Epithelial cell of prostate (primary cell): ENCODE measurements around the gene OR5V1.
"Not testable (repeated sequence)": the region's sequence is repeated elsewhere in the genome, so short reads cannot be mapped to it uniquely, and the experiment has no call there.

Source experiments
- DNase-seq: peaks from one replicate; pipeline ENCODE4 v3.0.0-alpha.2; 2011; ENCODE audit warnings: low read depth, low spot score
- H3K27ac ChIP-seq: fragments of 450-650 bp; 2 replicates; pipeline ENCODE4 v1.5.1; 2017; ENCODE audit warnings: mild to moderate bottlenecking

OR5V1 gene

GRCh38 chr6:29368765-29369164, at the start of gene OR5V1:
Gene OR5V1 (minus strand): TSS chr6:29368865. CDS start chr6:29356195, 12,670 bp downstream.
- H3K27ac ChIP-seq, result no peak within 1 kb of the TSS
- DNase-seq, result no peak

GRCh38 chr6:29414588-29414987, 45.9 kb upstream of the OR5V1 start, which contains the start of gene OR12D1:
Gene OR12D1 (plus strand): TSS chr6:29414928.
- no peak for DNase-seq
- H3K27ac ChIP-seq, result no peak within 1 kb of the TSS

- DNase-seq, result no peak
- no peak overlapping the region for H3K27ac ChIP-seq
Measured at GRCh38 chr6:29403801-29404200, 35.1 kb upstream of the OR5V1 start.

GRCh38 chr6:29399525-29399924, 30.9 kb upstream of the OR5V1 start:
- no peak overlapping the region for H3K27ac ChIP-seq
- DNase-seq, result no peak

- DNase-seq, result no peak
- H3K27ac ChIP-seq, result no peak within 1 kb of the TSS
Measured at GRCh38 chr6:29395331-29395730, 26.7 kb upstream of the OR5V1 start, which contains the start of gene OR12D2. Gene OR12D2 (plus strand): TSS chr6:29395631. CDS start chr6:29396700, 1,069 bp downstream.

- no peak for DNase-seq
Measured at GRCh38 chr6:29388533-29388932, 19.9 kb upstream of the OR5V1 start.

GRCh38 chr6:29376003-29376402, 7.3 kb upstream of the OR5V1 start:
- no peak for DNase-seq

More at GRCh38 chr6:29388533-29388932, 19.9 kb upstream of the OR5V1 start:
- no peak overlapping the region for H3K27ac ChIP-seq

GRCh38 chr6:29375191-29375590, 6.5 kb upstream of the OR5V1 start, which contains the start of gene OR12D3:
Gene OR12D3 (minus strand): TSS chr6:29375291. CDS start chr6:29375287, 4 bp downstream.
- DNase-seq, result no peak
- no peak within 1 kb of the TSS for H3K27ac ChIP-seq

More at GRCh38 chr6:29376003-29376402, 7.3 kb upstream of the OR5V1 start:
- no peak overlapping the region for H3K27ac ChIP-seq

GRCh38 chr6:29355603-29356002, 13.1 kb downstream of the OR5V1 start:
- H3K27ac ChIP-seq, result no peak overlapping the region
- DNase-seq, result no peak

- no peak overlapping the region for H3K27ac ChIP-seq
- no peak for DNase-seq
Measured at GRCh38 chr6:29354980-29355379, 13.7 kb downstream of the OR5V1 start.

- not testable (repeated sequence) for H3K27ac ChIP-seq, DNase-seq
Measured at GRCh38 chr6:29349348-29349747, 19.3 kb downstream of the OR5V1 start.

- H3K27ac ChIP-seq, result no peak overlapping the region
- DNase-seq, result no peak
Measured at GRCh38 chr6:29345380-29345779, 23.3 kb downstream of the OR5V1 start.

GRCh38 chr6:29336269-29336668, 32.4 kb downstream of the OR5V1 start:
- no peak overlapping the region for H3K27ac ChIP-seq
- DNase-seq, result no peak

- no peak overlapping the region for H3K27ac ChIP-seq
- no peak for DNase-seq
Measured at GRCh38 chr6:29332676-29333075, 36.0 kb downstream of the OR5V1 start.

GRCh38 chr6:29325777-29326176, 42.9 kb downstream of the OR5V1 start:
- no peak overlapping the region for H3K27ac ChIP-seq
- no peak for DNase-seq

- not testable (repeated sequence) for H3K27ac ChIP-seq
Measured at GRCh38 chr6:29323332-29323731, 45.3 kb downstream of the OR5V1 start.

GRCh38 chr6:29319931-29320330, 48.7 kb downstream of the OR5V1 start:
- no peak for DNase-seq
- H3K27ac ChIP-seq, result no peak overlapping the region

More at GRCh38 chr6:29323332-29323731, 45.3 kb downstream of the OR5V1 start:
- not testable (repeated sequence) for DNase-seq
